H1 (cell line): Measurements from ENCODE around the gene YEATS4. TPM values are rescaled to one million over a fixed set of nuclear protein-coding genes. Genes with fewer than 3 reads are reported as not detected.

Source experiments
- CTCF ChIA-PET: fragments of 300-600 bp; sonication (Branson Sonifier 250); formaldehyde crosslinking; loops from one replicate; lab custom pipeline; 2021; ENCODE audit not compliant: partially characterized antibody; lab: Charles Lee
- POLR2A ChIA-PET: fragments of 300-600 bp; sonication (Branson Sonifier 250); formaldehyde crosslinking; loops from one replicate; lab custom pipeline; 2021; ENCODE audit warnings: inconsistent platforms; ENCODE audit not compliant: partially characterized antibody; lab: Charles Lee
- DNase-seq, 2 experiments: peaks; one replicate each; pipeline versions ENCODE4 v3.0.0 to v3.0.0-alpha.2; 2010 to 2022; ENCODE audit warnings: low spot score in 2 of 2, low read depth in 1 of 2, mixed read lengths in 1 of 2
- FAIRE-seq: peaks from 2 replicates; lab custom pipeline; 2011; peaks lifted over from hg19 to GRCh38; lab: Jason Lieb, UNC
- H2AFZ ChIP-seq: 2 replicates; pipeline ENCODE4 v1.8.1; 2012; ENCODE audit warnings: low read length, inconsistent platforms
- H2AK5ac ChIP-seq: 2 replicates; pipeline ENCODE4 v1.6.1; 2013; ENCODE audit warnings: low read depth, low read length
- H2BK120ac ChIP-seq: replicated peaks from 2 replicates; pipeline ENCODE3; 2013; ENCODE audit warnings: low read depth, low read length, inconsistent platforms
- H2BK12ac ChIP-seq: 2 replicates; pipeline ENCODE4 v1.6.1; 2013; ENCODE audit warnings: low read depth, low read length
- H2BK15ac ChIP-seq: 2 replicates; pipeline ENCODE4 v1.6.1; 2013; ENCODE audit warnings: low read length
- H2BK20ac ChIP-seq: 2 replicates; pipeline ENCODE4 v1.6.1; 2013; ENCODE audit warnings: low read length
- H2BK5ac ChIP-seq: 2 replicates; pipeline ENCODE4 v1.6.1; 2013; ENCODE audit warnings: low read depth, low read length
- H3K14ac ChIP-seq: 2 replicates; pipeline ENCODE4 v1.6.1; 2013; ENCODE audit warnings: inconsistent platforms; ENCODE audit not compliant: insufficient read length
- H3K18ac ChIP-seq: 2 replicates; pipeline ENCODE4 v1.6.1; 2013; ENCODE audit warnings: low read length; ENCODE audit errors: extremely low read depth
- H3K23ac ChIP-seq: 2 replicates; pipeline ENCODE4 v1.6.1; 2013; ENCODE audit warnings: inconsistent platforms; ENCODE audit not compliant: insufficient read length
- H3K23me2 ChIP-seq: 2 replicates; pipeline ENCODE4 v1.6.1; 2013; ENCODE audit warnings: low read depth, low read length
- H3K27ac ChIP-seq: 2 replicates; pipeline ENCODE4 v1.6.1; 2011; ENCODE audit warnings: low read depth, low read length, inconsistent platforms
- H3K27me3 ChIP-seq, 4 experiments: replicated peaks in 1 of 4; 1 replicate in 1 of 4; 2 replicates in 3 of 4; pipeline versions ENCODE4 v1.6.1 to v1.8.1; 2011 to 2013; ENCODE audit warnings: low read length in 3 of 4, mild to moderate bottlenecking in 3 of 4, inconsistent platforms in 2 of 4, mixed read lengths in 2 of 4, moderate library complexity in 1 of 4; ENCODE audit not compliant: control insufficient read depth in 3 of 4, insufficient read depth in 3 of 4; ENCODE audit errors: extremely low read depth in 1 of 4
- H3K36me3 ChIP-seq, 4 experiments: 2 replicates each; pipeline versions ENCODE4 v1.6.1 to v1.8.1; 2011 to 2013; ENCODE audit warnings: mild to moderate bottlenecking in 4 of 4, low read length in 3 of 4, moderate library complexity in 2 of 4, control low read depth in 1 of 4, inconsistent platforms in 1 of 4; ENCODE audit not compliant: insufficient read depth in 4 of 4, control insufficient read depth in 2 of 4
- H3K4ac ChIP-seq: replicated peaks from 2 replicates; pipeline ENCODE3; 2013; ENCODE audit warnings: low read length, low read depth, mixed read lengths, inconsistent platforms; ENCODE audit not compliant: insufficient read length
- H3K4me1 ChIP-seq, 4 experiments: replicated peaks in 1 of 4; 1 replicate in 1 of 4; 2 replicates in 3 of 4; pipeline versions ENCODE4 v1.6.1 to v1.8.1; 2011 to 2013; ENCODE audit warnings: low read length in 3 of 4, inconsistent platforms in 2 of 4, mixed read lengths in 1 of 4; ENCODE audit not compliant: insufficient read depth in 4 of 4, control insufficient read depth in 3 of 4
- H3K4me2 ChIP-seq, 2 experiments: 2 replicates each; pipeline versions ENCODE4 v1.6.1 to v1.8.1; 2011 to 2013; ENCODE audit warnings: low read depth in 2 of 2, low read length in 2 of 2, control low read depth in 1 of 2, inconsistent platforms in 1 of 2, mild to moderate bottlenecking in 1 of 2; ENCODE audit not compliant: insufficient read depth in 1 of 2
- H3K4me3 ChIP-seq, 4 experiments: fragments of 200-600, 300-600 bp in 1 of 4; sonication (generic), shearing (Covaris generic), sonication (Bioruptor Twin) in 1 of 4; 2 replicates each; pipeline versions ENCODE4 v1.5.1 to v1.8.1; 2011 to 2016; ENCODE audit warnings: low read length in 4 of 4, low read depth in 3 of 4, control low read depth in 2 of 4, inconsistent platforms in 2 of 4, mild to moderate bottlenecking in 2 of 4, mixed read lengths in 1 of 4, moderate library complexity in 1 of 4; ENCODE audit not compliant: insufficient read depth in 2 of 4; ENCODE audit errors: extremely low read depth in 1 of 4
- H3K56ac ChIP-seq: replicated peaks from 2 replicates; pipeline ENCODE3; 2013; ENCODE audit warnings: low read depth, mild to moderate bottlenecking, mixed read lengths, low read length, inconsistent platforms; ENCODE audit not compliant: insufficient read length
- H3K79me1 ChIP-seq: 2 replicates; pipeline ENCODE4 v1.6.1; 2013; ENCODE audit warnings: low read depth, low read length, control low read depth
- H3K79me2 ChIP-seq, 2 experiments: 2 replicates each; pipeline versions ENCODE4 v1.6.1 to v1.8.1; 2012 to 2013; ENCODE audit warnings: low read length in 2 of 2, mild to moderate bottlenecking in 2 of 2, inconsistent platforms in 1 of 2; ENCODE audit not compliant: insufficient read depth in 2 of 2, control insufficient read depth in 1 of 2
- H3K9ac ChIP-seq, 4 experiments: replicated peaks in 1 of 4; 1 replicate in 1 of 4; 2 replicates in 3 of 4; pipeline versions ENCODE4 v1.6.1 to v1.8.1; 2011 to 2013; ENCODE audit warnings: low read depth in 3 of 4, low read length in 3 of 4, control low read depth in 2 of 4, mild to moderate bottlenecking in 2 of 4, moderate library complexity in 2 of 4, inconsistent platforms in 1 of 4; ENCODE audit errors: extremely low read depth in 1 of 4
- H3K9me3 ChIP-seq, 2 experiments: 2 replicates each; pipeline versions ENCODE4 v1.6.1 to v1.8.1; 2012 to 2013; ENCODE audit warnings: mild to moderate bottlenecking in 2 of 2, moderate library complexity in 2 of 2, control low read depth in 1 of 2, inconsistent platforms in 1 of 2, low read depth in 1 of 2, low read length in 1 of 2, mixed read lengths in 1 of 2; ENCODE audit not compliant: insufficient read depth in 2 of 2
- H4K20me1 ChIP-seq, 2 experiments: replicated peaks in 1 of 2; 2 replicates each; pipeline versions ENCODE3 to v1.8.1; 2011 to 2013; ENCODE audit warnings: inconsistent platforms in 2 of 2, low read length in 2 of 2, mild to moderate bottlenecking in 1 of 2; ENCODE audit not compliant: insufficient read depth in 2 of 2, control insufficient read depth in 1 of 2
- H4K5ac ChIP-seq: 2 replicates; pipeline ENCODE4 v1.6.1; 2013; ENCODE audit warnings: low read length, low read depth, mixed read lengths, inconsistent platforms; ENCODE audit not compliant: insufficient read length
- H4K8ac ChIP-seq: 2 replicates; pipeline ENCODE4 v1.8.0; 2013; ENCODE audit warnings: mild to moderate bottlenecking, moderate library complexity, low read length, inconsistent platforms; ENCODE audit not compliant: insufficient read depth; ENCODE audit errors: extremely low read depth
- H4K91ac ChIP-seq: replicated peaks from 2 replicates; pipeline ENCODE3; 2013; ENCODE audit warnings: low read length, mixed read lengths, inconsistent platforms; ENCODE audit not compliant: insufficient read length
- MAX ChIP-seq: IDR thresholded peaks from 2 replicates; pipeline ENCODE4 v1.6.1; 2012; ENCODE audit warnings: inconsistent platforms
- TCF12 ChIP-seq: IDR thresholded peaks from 2 replicates; pipeline ENCODE4 v1.6.1; 2011; ENCODE audit warnings: low read depth, mild to moderate bottlenecking, low read length
- WGBS, 2 experiments: shearing (Covaris generic) in 1 of 2; methylation state at CpG; one replicate each; pipeline versions ENCODE4 v1.1.6 to v1.1.7; 2013 to 2015; ENCODE audit warnings: low lambda C conversion rate in 2 of 2, mixed read lengths in 2 of 2, inconsistent platforms in 1 of 2, low coverage in 1 of 2, missing lambda C conversion rate in 1 of 2; ENCODE audit not compliant: insufficient replicate concordance in 2 of 2, insufficient coverage in 1 of 2, insufficient read length in 1 of 2; ENCODE audit errors: extremely low coverage in 1 of 2, missing lambda C conversion rate in 1 of 2; 5-methylcytosine and 5-hydroxymethylcytosine counted together
- polyA plus RNA-seq, 7 experiments: library from polyadenylated mRNA; depleted of rRNA in 3 of 7; stranded (reverse) in 5 of 7; unstranded in 2 of 7; fragments of >200 nt in 5 of 7; fragments of 200-250 nt in 2 of 7; gene quantifications; 1 replicate in 5 of 7; 2 replicates in 1 of 7; 4 replicates in 1 of 7; pipeline versions ENCODE4 v1.2.1 to v1.2.3, GENCODE V29; 2011 to 2013; ENCODE audit warnings: missing spikeins in 2 of 7, mixed read lengths in 2 of 7
- total RNA-seq: library from RNA; stranded (reverse); fragmentation: NEBNext Ultra II Directional; extraction: Animal tissue kit (Norgen Biotek cat#: 25700); gene quantifications from 2 replicates; pipeline ENCODE4 v1.2.1, GENCODE V29; 2021
- TF ChIP-seq, protein P1 (sequence below): IDR thresholded peaks from 2 replicates; pipeline ENCODE4 v1.6.1; 2012; ENCODE audit warnings: inconsistent platforms

The YEATS4 gene
- total and polyA plus RNA-seq, 2 of the 8 experiments (the other 6 are each of a cell fraction or from before 2014, with no cell fraction given) = 25.7 to 32.5 TPM

GRCh38 chr12:69313209-69313608, 46.3 kb upstream of the YEATS4 start:
- H3K23ac ChIP-seq = no peak overlapping the region
- no peak overlapping the region for H4K91ac ChIP-seq
- H3K4me2 ChIP-seq = no peak overlapping the region
- WGBS, 2 experiments = 96% methylated on average over 3 of the region's 3 CpGs; no CpG with 5 or more reads in 1 of the 2 experiments
- no peak overlapping the region for H3K9ac ChIP-seq
- H3K27ac ChIP-seq = no peak overlapping the region
- H2BK5ac ChIP-seq = no peak overlapping the region
- no peak for FAIRE-seq
- H3K18ac ChIP-seq = no peak overlapping the region
- H3K79me2 ChIP-seq = no peaks in the 10 kb centered on the region
- H4K20me1 ChIP-seq = no peaks in the 10 kb centered on the region
- CTCF ChIA-PET = interaction anchor here (1.1 kb wide), 1 partner anchor 13 kb away, joined by 3 read pairs; no protein-coding TSS in a partner anchor
- no peak for TF ChIP-seq MAX
- TF ChIP-seq TCF12 = no peak
- TF ChIP-seq, protein P1, sequence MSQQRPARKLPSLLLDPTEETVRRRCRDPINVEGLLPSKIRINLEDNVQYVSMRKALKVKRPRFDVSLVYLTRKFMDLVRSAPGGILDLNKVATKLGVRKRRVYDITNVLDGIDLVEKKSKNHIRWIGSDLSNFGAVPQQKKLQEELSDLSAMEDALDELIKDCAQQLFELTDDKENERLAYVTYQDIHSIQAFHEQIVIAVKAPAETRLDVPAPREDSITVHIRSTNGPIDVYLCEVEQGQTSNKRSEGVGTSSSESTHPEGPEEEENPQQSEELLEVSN = no peak
- TF ChIP-seq, all 59 proteins: peak for 0
- Histone ChIP-seq H3K79me1 (no peaks in the 10 kb centered on the region), H3K23me2 (no peaks in the 10 kb centered on the region), H4K5ac (no peak overlapping the region), H3K56ac (no peak overlapping the region), H2BK15ac (no peak overlapping the region), H2AFZ (no peak overlapping the region), H2BK20ac (no peak overlapping the region), H3K4me1 (no peaks in the 10 kb centered on the region), H2BK12ac (no peak overlapping the region), H3K27me3 (no peaks in the 10 kb centered on the region), H2AK5ac (no peak overlapping the region), H4K8ac (no peak overlapping the region), H3K14ac (no peak overlapping the region), H3K36me3 (no peaks in the 10 kb centered on the region), H3K4me3 (no peak overlapping the region), H3K4ac (no peak overlapping the region), H2BK120ac (no peak overlapping the region), H3K9me3 (peaks cover 5 to 8% of the 10 kb centered on the region in 2 experiments; a peak in 2 of 4 replicates)
- no peak for DNase-seq
- POLR2A ChIA-PET = no interaction called here
